BJ (cell line): Measurements from ENCODE around the gene DHODH. TPM values are rescaled to one million over a fixed set of nuclear protein-coding genes. Genes with fewer than 3 reads are reported as not detected.
"Not testable (repeated sequence)": the region's sequence is repeated elsewhere in the genome, so short reads cannot be mapped to it uniquely, and the experiment has no call there.

Experiments used
- CTCF ChIA-PET: fragments of 350-600 bp; formaldehyde crosslinking; extraction: SDS; loops from one replicate; lab custom pipeline; 2021; ENCODE audit warnings: antibody characterized with exemption, inconsistent platforms; lab: Yijun Ruan, JAX
- POLR2A ChIA-PET: fragments of 300-600 bp; sonication (Branson Sonifier 250); formaldehyde crosslinking; extraction: SDS; loops from one replicate; lab custom pipeline; 2021; ENCODE audit warnings: antibody characterized with exemption; lab: Charles Lee
- DNase-seq: peaks from one replicate; pipeline ENCODE4 v3.0.0-alpha.2; 2011; ENCODE audit warnings: low read depth
- H3K27me3 ChIP-seq: 2 replicates; pipeline ENCODE4 v1.6.0; 2011; ENCODE audit warnings: low read length; ENCODE audit not compliant: control insufficient read depth, insufficient read depth
- H3K36me3 ChIP-seq: 2 replicates; pipeline ENCODE4 v1.5.1; 2011; ENCODE audit warnings: low read length; ENCODE audit not compliant: control insufficient read depth, insufficient read depth
- H3K4me3 ChIP-seq: 2 replicates; pipeline ENCODE4 v1.5.1; 2011; ENCODE audit warnings: low read depth, mild to moderate bottlenecking, control low read depth, low read length
- CTCF ChIP-seq: IDR thresholded peaks from 2 replicates; pipeline ENCODE4 v1.5.1; 2011; ENCODE audit warnings: low read depth, mild to moderate bottlenecking, control low read depth, inconsistent platforms, low read length, moderate library complexity; ENCODE audit not compliant: insufficient read depth
- polyA plus RNA-seq: library from polyadenylated mRNA; depleted of rRNA; stranded (reverse); fragments of >200 nt; gene quantifications from 2 replicates; pipeline ENCODE4 v1.2.3, GENCODE V29; 2011

Gene DHODH
- polyA plus RNA-seq, 1 experiment, result 2.7 TPM

GRCh38 chr16:71974068-71974818 lies 34.3 kb upstream of the DHODH start:
- POLR2A ChIA-PET, result no interaction called here
- Histone ChIP-seq H3K36me3 (no peaks in the 10 kb centered on the region), H3K4me3 (no peak overlapping the region), H3K27me3 (no peaks in the 10 kb centered on the region)
- TF ChIP-seq CTCF, result no peak
- DNase-seq, result no peak
- CTCF ChIA-PET, result interaction anchor here (5.2 kb wide), 1 partner anchor 13 kb away, joined by 25 read pairs; no protein-coding TSS in a partner anchor

GRCh38 chr16:71985262-71985974 lies 23.1 kb upstream of the DHODH start:
- POLR2A ChIA-PET, result no interaction called here
- DNase-seq, result no peak
- TF ChIP-seq CTCF, result no peak
- H3K4me3 ChIP-seq, result no peak overlapping the region
- no peaks in the 10 kb centered on the region for H3K36me3 ChIP-seq
- CTCF ChIA-PET, result no interaction called here
- no peaks in the 10 kb centered on the region; the same call in 1 of the 2 replicates for H3K27me3 ChIP-seq

- H3K4me3 ChIP-seq, result no peak overlapping the region
- DNase-seq, result no peak
- H3K36me3 ChIP-seq, result no peaks in the 10 kb centered on the region
- POLR2A ChIA-PET, result no interaction called here
- CTCF ChIA-PET, result no interaction called here
- no peaks in the 10 kb centered on the region; the same call in 1 of the 2 replicates for H3K27me3 ChIP-seq
- TF ChIP-seq CTCF, result no peak
Observed at GRCh38 chr16:71986131-71986530, 22.4 kb upstream of the DHODH start.

GRCh38 chr16:71995038-71995437 lies 13.5 kb upstream of the DHODH start:
- DNase-seq, result no peak
- ChIA-PET CTCF (no interaction called here), POLR2A (no interaction called here)
- Histone ChIP-seq H3K36me3 (no peaks in the 10 kb centered on the region), H3K27me3 (peaks cover 3% of the 10 kb centered on the region; the same call in 1 of the 2 replicates), H3K4me3 (no peak overlapping the region)
- TF ChIP-seq CTCF, result no peak

GRCh38 chr16:71997578-71997977 lies 11.0 kb upstream of the DHODH start:
- CTCF ChIA-PET, H3K36me3 ChIP-seq, DNase-seq, H3K27me3 ChIP-seq, H3K4me3 ChIP-seq, POLR2A ChIA-PET: not testable (repeated sequence)
